HG03439 (cell line): ENCODE results near the gene KRT7.
"Not testable (repeated sequence)": the region's sequence is repeated elsewhere in the genome, so short reads cannot be mapped to it uniquely, and the experiment has no call there.

ENCODE experiments used
- ATAC-seq: cut with Tn5 transposase; IDR thresholded peaks from one replicate; pipeline ENCODE4 v1.9.1; 2021; ENCODE audit warnings: mild to moderate bottlenecking, moderate library complexity; ENCODE audit not compliant: unreplicated experiment

The KRT7 gene

GRCh38 chr12:52243259-52243855 is 10.3 kb downstream of the KRT7 start:
- no peak for ATAC-seq

DNA sequence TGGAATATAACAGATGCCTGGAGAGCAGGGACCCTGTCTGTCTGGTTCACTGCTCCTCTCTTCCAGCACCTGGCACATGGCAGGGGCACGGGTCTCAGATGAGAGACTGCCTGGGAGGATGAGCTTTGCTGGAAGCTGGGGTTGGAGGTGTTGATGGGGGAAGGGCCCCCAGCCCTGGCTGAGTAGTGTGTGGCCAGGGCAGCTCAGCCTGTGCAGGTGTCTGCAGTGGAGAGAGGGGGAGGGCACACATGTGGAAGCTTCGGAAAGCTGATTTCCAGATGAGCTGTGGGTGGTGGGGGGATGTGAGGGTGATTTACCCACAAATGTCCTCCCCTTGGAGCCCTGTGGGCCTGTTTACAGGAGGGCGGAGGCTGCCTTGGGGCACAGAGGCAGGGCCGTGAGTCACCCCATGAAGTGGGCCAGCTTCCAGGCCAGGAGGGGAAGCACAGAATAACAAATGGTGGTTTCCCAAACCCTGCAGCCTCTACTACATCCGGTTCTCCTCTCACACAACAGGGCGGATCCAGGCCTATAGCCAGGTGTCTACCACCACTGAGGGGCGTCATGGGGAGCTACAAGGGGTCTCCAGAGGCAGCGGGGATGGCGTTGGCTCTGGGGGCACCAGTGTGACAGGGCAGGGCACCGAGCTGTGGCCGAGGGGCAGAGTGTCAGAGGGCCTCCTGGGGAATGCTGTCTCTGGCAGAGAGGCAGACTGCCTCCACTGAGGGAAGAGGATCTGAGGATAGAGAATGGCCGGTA is 11.0 kb downstream of the KRT7 start:
- ATAC-seq: peak; percentile 87

DNA sequence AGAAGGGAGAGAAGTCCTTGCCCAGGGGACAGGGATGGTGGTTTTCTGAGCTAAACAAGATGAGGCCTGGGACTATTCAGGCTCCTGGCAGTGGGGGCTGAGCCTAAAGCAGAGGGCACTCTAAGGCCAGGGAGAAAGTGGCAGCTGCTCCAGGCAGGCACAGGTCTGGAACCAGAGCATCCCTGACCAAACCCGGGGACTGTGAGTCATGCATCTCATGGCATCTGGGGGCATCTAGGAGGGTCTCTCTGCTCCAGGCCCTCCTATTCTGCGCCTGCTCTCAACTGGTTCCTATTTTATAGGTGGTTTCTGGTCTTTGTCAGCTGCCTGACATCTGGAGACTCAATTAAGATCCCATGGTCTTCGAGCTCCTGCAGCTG is 11.6 kb downstream of the KRT7 start:
- ATAC-seq: no peak

GRCh38 chr12:52245259-52245961 is 12.4 kb downstream of the KRT7 start:
- ATAC-seq: no peak

DNA sequence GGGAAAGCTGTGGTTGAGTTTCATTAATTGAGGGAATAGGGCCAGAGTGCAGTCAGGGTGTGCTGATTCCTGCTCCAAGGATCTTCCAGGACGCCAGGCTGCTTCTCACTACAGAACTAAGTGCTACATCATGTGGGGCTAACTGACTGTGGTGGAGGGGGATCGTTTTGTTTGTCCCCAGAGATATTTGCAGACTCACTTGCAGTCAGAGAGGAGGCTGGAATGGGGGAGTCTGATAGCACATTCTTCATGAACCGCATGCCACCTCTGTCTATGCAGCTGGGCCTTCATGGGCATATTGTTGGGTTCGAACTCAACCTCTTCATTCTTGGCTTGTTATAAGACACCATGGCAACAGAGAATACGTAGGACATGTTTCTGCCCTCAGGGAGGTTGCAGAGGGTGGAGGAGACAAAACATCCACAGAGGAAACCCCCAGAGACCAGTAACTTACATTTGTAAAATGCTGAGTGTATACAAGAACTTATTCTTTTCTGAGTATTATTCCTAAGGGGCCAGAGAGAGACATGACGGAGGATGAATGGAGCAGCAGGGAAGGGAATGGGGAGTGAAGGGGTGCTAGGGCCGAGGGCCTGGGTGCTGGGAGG is 13.0 kb downstream of the KRT7 start:
- ATAC-seq: no peak

GRCh38 chr12:52246720-52247621 is 13.9 kb downstream of the KRT7 start:
- no peak for ATAC-seq

GRCh38 chr12:52247622-52248540 is 14.8 kb downstream of the KRT7 start:
- no peak for ATAC-seq

DNA sequence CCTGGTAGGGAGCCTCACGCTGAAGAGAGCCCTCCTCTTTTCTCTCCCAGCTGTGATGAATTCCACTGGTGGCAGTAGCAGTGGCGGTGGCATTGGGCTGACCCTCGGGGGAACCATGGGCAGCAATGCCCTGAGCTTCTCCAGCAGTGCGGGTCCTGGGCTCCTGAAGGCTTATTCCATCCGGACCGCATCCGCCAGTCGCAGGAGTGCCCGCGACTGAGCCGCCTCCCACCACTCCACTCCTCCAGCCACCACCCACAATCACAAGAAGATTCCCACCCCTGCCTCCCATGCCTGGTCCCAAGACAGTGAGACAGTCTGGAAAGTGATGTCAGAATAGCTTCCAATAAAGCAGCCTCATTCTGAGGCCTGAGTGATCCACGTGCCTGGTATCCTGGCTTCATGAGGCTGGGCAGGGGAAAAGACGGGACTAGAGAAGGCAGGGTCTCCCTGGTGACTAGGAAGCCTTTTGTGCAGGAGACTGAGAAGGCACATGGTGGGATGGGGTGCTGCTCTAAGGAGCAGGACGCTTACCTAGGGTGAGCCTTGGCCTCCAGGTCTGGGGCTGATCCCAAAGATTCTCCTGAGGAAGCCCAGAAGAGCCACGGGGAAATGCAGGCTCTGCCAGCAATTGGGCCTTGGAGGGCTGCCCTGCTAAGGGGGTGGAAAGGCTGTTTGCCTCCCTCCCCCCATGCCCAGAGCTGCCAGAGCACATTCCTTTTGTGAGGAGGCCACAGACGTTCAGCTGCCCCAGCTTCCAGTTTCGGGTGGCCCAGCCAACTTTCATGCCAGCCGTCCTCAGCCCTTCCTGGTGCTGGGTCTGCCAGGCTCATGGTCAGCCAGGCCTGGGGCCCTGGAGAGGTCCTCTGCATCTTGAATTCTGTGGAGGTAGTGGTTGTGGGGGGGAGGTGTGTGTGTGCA is 15.8 kb downstream of the KRT7 start:
- no peak for ATAC-seq

GRCh38 chr12:52249511-52250047 is 16.5 kb downstream of the KRT7 start:
- no peak for ATAC-seq

GRCh38 chr12:52250048-52250990 is 17.3 kb downstream of the KRT7 start:
- no peak for ATAC-seq

- no peak for ATAC-seq
Observed at GRCh38 chr12:52251367-52252051, 18.5 kb downstream of the KRT7 start.

GRCh38 chr12:52252175-52252615 is 19.2 kb downstream of the KRT7 start:
- not testable (repeated sequence) for ATAC-seq

DNA sequence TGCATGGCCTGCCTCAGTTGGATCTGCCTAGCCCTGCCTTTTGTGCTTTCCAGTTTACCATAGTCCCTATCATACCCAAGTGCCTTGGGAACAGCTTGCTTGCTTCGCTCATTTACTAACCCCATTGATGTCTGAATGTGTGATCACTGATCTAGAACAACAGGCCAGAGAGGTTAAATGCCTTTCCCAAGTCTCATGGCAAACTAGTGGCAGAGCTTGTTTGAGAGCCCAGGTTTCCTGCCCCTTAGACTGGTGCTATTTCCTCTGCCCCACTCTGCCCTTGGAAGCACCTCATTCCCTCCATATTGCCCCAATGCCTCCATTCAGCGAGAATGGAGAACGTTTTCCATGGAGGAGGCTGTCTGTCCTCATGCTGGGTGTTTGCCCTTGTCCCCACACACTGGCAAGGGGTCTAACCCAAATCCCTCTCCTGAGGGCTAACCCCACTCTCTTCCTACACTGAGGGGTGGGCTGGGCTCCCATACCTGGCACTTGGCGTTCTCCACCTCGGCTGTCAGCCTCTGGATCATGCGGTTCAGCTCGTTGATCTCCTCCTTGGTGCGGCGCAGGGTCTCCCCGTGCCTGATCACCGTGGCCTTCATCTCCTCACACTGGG is 19.8 kb downstream of the KRT7 start:
- no peak for ATAC-seq

DNA sequence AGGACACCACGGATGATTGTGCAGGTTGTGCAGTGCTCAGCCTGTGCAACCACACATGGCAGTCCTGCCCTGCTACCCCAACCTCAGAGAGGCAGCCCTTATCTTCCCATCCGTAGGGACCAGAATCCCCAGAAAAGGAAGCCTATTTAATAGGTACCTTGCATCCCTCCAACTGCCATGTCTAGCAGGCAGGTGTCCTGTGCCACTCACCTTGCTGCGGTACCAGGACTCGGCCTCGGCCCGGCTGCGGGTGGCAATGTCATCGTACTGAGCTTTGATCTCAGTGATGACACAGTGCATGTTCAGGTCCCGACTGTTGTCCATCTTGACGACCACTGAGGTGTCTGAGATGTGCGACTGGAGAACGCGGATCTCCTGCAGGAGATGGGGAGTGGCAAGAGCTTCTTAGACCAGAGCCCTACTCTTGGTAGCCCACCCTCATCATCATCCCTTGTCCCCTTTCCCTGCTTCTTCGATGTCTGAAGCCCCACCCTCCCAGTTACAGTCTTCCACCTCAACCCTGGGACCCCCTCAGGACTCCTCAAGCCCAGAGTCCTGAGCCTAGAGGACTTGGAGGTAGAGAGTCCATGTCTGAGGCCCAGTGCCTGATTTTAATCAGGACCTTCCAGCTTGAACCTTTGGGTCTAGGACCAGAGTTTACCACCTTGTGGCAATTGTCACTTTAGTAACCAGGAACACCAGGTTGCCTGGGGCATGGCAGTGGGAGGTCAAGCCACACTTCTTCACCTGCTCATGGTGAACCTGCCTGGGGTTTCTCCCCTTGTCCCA is 20.5 kb downstream of the KRT7 start:
- no peak for ATAC-seq
